HG02763 (cell line): Measurements from ENCODE around the gene CNNM2.

Source experiments
- ATAC-seq: cut with Tn5 transposase; IDR thresholded peaks from one replicate; pipeline ENCODE4 v1.9.1; 2021; ENCODE audit warnings: mild to moderate bottlenecking, moderate library complexity; ENCODE audit not compliant: unreplicated experiment

Gene CNNM2

DNA sequence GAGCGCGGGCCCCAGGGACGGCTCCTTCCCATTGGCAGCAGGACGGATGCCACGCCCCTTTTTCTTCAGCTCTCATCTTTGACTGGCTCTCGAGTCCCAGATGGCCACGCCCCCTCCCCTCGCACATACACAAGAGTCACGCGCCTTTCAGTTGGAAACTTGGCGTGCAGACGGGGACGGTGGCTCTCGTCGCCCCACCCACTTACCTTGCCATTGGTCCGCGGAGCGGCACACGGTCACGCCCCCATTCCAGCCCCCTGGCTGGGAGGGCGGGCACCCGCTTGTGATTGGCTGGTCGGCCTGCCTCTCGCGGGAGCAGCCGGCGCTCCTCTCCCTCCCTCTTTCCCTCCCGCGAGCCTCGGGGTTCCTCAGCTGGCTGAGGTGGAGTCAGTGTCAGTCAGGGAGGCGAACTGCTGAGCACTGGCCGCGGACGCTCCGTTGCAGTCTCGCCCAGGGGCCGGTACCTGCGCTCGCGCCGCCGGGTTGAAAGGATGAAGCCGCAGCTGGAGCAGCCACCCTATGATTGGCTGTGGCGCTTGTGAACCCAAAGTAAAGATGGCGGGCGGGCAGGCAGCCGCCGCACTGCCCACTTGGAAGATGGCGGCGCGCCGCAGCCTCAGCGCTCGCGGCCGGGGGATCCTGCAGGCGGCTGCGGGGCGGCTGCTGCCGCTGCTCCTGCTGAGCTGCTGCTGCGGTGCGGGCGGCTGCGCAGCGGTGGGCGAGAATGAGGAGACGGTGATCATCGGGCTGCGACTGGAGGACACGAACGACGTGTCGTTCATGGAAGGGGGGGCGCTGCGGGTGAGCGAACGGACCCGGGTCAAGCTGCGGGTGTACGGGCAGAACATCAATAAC lies at the start of gene CNNM2:
Gene CNNM2 (plus strand): TSS at position 333 of the 855 bp plus-strand sequence. CDS start 187 bp downstream, at position 520.
- peak; percentile 85 for ATAC-seq

DNA sequence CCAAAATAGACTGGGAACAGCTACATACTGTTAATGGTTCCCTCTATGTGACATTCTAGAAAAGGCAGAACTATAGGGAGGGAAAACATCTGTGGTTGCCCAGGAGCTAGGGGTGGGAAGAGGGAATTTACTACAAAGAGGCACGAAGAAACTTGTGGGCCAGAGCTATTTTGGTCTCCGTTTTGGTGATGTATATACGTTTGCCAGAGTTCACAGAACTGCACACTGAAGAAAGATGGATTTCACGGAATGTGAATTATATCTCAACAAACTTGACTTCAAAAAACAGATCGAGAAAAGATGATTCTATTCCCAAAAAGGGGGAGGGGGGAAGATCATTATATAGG lies 49.2 kb upstream of the CNNM2 start:
- ATAC-seq = no peak

- ATAC-seq = no peak
These were observed 48.6 kb upstream of the CNNM2 start, which contains the start of gene AS3MT for GRCh38 chr10:102869258-102870198. TSS of gene AS3MT (plus strand) at chr10:102869470. CDS start at chr10:102869593, 123 bp downstream.

- no peak for ATAC-seq
These were observed 47.9 kb upstream of the CNNM2 start for GRCh38 chr10:102870221-102870620.

GRCh38 chr10:102872163-102872562 lies 45.9 kb upstream of the CNNM2 start:
- no peak for ATAC-seq

DNA sequence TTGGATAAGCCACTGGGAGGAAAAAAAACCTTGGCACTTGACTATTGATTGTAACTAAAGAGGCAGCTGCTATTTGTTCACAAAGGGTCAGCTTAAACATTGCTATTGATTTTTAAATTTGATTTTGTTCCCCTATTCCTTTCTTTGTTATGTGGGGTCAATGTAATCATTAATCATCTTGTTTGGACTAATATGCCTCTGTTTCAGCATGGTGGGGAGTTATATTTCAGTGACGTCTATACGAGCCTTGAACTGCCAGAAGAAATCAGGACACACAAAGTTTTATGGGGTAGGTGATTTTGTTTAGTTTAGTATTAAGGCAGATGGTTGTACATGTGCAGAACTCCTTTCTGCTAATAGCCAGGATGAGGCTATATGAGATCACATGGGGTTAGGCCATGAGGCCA lies 41.3 kb upstream of the CNNM2 start:
- no peak for ATAC-seq

GRCh38 chr10:102878629-102879028 lies 39.5 kb upstream of the CNNM2 start:
- ATAC-seq = no peak

- ATAC-seq = no peak
These were observed 37.8 kb upstream of the CNNM2 start for GRCh38 chr10:102880256-102880655.

GRCh38 chr10:102888048-102888447 lies 30.0 kb upstream of the CNNM2 start:
- no peak for ATAC-seq

- no peak for ATAC-seq
These were observed 23.5 kb upstream of the CNNM2 start for GRCh38 chr10:102894466-102895213.

- no peak for ATAC-seq
These were observed 18.1 kb upstream of the CNNM2 start for GRCh38 chr10:102900006-102900405.

GRCh38 chr10:102904346-102904745 lies 13.7 kb upstream of the CNNM2 start:
- ATAC-seq = no peak

- ATAC-seq = no peak
These were observed 11.6 kb upstream of the CNNM2 start for GRCh38 chr10:102906507-102906906.

DNA sequence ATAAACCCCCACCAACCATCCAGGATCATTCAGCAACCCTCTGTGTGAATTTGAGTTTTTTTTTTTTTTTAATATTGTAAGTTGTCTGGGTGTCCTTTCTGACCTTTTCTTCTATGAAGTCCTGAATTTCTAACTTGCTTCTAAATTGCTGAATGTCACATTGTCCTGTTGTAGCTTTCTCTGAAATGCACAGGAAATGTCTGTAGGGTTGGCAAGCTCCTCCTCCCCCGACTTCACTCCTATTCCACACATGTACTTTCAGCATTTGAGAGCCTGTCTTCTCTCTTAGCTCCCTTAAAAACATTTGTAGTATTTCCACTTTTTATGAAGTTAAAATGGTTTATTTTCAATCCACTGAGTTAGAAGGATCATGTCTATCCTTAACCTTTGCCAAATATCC lies 3.3 kb upstream of the CNNM2 start:
- no peak for ATAC-seq

GRCh38 chr10:102916173-102916572 lies 1.9 kb upstream of the CNNM2 start:
- no peak for ATAC-seq

- peak; percentile 31 for ATAC-seq
These were observed 656 bp upstream of the CNNM2 start for GRCh38 chr10:102917314-102917961.

GRCh38 chr10:102918817-102919245 lies 737 bp downstream of the CNNM2 start:
- no peak for ATAC-seq

DNA sequence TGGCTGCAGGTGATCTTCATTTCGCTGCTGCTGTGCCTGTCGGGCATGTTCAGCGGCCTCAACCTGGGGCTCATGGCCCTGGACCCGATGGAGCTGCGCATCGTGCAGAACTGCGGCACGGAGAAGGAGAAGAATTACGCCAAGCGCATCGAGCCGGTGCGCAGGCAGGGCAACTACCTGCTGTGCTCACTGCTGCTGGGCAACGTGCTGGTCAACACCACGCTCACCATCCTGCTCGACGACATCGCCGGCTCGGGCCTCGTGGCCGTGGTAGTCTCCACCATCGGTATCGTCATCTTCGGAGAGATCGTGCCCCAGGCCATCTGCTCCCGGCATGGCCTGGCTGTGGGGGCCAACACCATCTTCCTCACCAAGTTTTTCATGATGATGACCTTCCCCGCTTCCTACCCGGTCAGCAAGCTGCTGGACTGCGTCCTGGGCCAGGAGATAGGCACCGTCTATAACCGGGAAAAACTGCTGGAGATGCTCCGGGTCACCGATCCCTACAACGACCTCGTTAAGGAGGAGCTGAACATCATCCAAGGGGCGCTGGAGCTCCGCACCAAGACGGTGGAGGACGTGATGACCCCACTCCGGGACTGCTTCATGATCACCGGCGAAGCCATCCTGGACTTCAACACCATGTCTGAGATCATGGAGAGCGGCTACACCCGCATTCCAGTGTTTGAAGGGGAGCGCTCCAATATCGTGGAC lies 1.3 kb downstream of the CNNM2 start:
- no peak for ATAC-seq

- no peak for ATAC-seq
These were observed 2.1 kb downstream of the CNNM2 start for GRCh38 chr10:102919992-102920739.
